Testis (tissue), 3 donors: ENCODE data around the gene LRP1B. TPM values are rescaled to one million over a fixed set of nuclear protein-coding genes. Genes with fewer than 3 reads are reported as not detected.

ENCODE experiments used
- DNase-seq: peaks from one replicate; pipeline ENCODE4 v3.0.0-alpha.2; 2019
- H3K27ac ChIP-seq, 2 donors: fragments of 200-600 bp; sonication (generic); one replicate each; pipeline ENCODE4 v1.5.1; 2019
- H3K27me3 ChIP-seq: fragments of 200-600 bp; sonication (generic); one replicate; pipeline ENCODE4 v1.5.1; 2019
- H3K36me3 ChIP-seq: fragments of 200-600 bp; sonication (generic); one replicate; pipeline ENCODE4 v1.5.1; 2017; ENCODE audit warnings: low read depth; ENCODE audit errors: missing control alignments
- H3K4me1 ChIP-seq: fragments of 200-600 bp; sonication (generic); one replicate; pipeline ENCODE4 v1.5.1; 2019
- H3K4me3 ChIP-seq, 2 donors: fragments of 200-600 bp; sonication (generic); one replicate each; pipeline ENCODE4 v1.5.1; 2017 to 2019
- H3K9me3 ChIP-seq: fragments of 200-600 bp; sonication (generic); one replicate; pipeline ENCODE4 v1.5.1; 2017
- CTCF ChIP-seq, 3 experiments: fragments of 450-650 bp in 2 of 3; fragments of 200-600 bp in 1 of 3; sonication (generic) in 1 of 3; IDR thresholded peaks; one replicate each; pipeline ENCODE4 v1.5.1; 2016 to 2019; ENCODE audit warnings: antibody characterized with exemption in 3 of 3, mild to moderate bottlenecking in 2 of 3, moderate library complexity in 1 of 3
- POLR2A ChIP-seq: fragments of 450-650 bp; IDR thresholded peaks from one replicate; pipeline ENCODE4 v1.6.1; 2017; ENCODE audit warnings: antibody characterized with exemption, mild to moderate bottlenecking, moderate library complexity
- WGBS, 2 donors: methylation state at CpG; one replicate each; pipeline ENCODE4 v1.1.5; 2018; 5-methylcytosine and 5-hydroxymethylcytosine counted together
- intact Hi-C: fragments of 100-400 bp; cut with DNase I; formaldehyde crosslinking; loops from one replicate; pipeline ENCODE4 v1.15.1; 2023; ENCODE audit warnings: low total_unique reads
- polyA plus RNA-seq: library from polyadenylated mRNA; stranded (reverse); fragments of 350-450 nt; fragmentation: Illumina TruSeq; extraction: RNeasy Lipid Tissue Mini Kit (QIAGEN cat#74804); gene quantifications from one replicate; pipeline ENCODE4 v1.2.3, GENCODE V29; 2014; ENCODE audit warnings: low read depth, low replicate concordance; ENCODE audit not compliant: insufficient read depth
- total RNA-seq, 2 donors: library from RNA; depleted of rRNA; stranded (reverse); fragments of >200 nt; gene quantifications; one replicate each; pipeline ENCODE4 v1.2.3, GENCODE V29; 2016

The LRP1B gene
- total and polyA plus RNA-seq, 3 donors from 2014 or later = 0.79 to 1.9 (median 0.84) TPM

- H3K9me3 ChIP-seq = no peaks in the 10 kb centered on the region
- intact Hi-C loops = no loop called here
- TF ChIP-seq POLR2A (no peak), CTCF (IDR thresholded peaks at IDR 0.05) (no peak)
- no peaks in the 10 kb centered on the region for H3K36me3 ChIP-seq
- H3K4me3 ChIP-seq = no peak overlapping the region
- WGBS, 2 donors = 47 to 59% methylated on average over 4 of the region's 4 CpGs
- no peak for DNase-seq
- no peaks in the 10 kb centered on the region for H3K27me3 ChIP-seq
- H3K4me1 ChIP-seq = no peaks in the 10 kb centered on the region
- no peak overlapping the region for H3K27ac ChIP-seq
These were observed 1883.2 kb downstream of the LRP1B start for GRCh38 chr2:140247451-140248195.

- 42 to 51% methylated on average over 1 of the region's 1 CpG for WGBS, 2 donors
- no peaks in the 10 kb centered on the region for H3K36me3 ChIP-seq
- no peak for TF ChIP-seq CTCF (IDR thresholded peaks at IDR 0.05)
- TF ChIP-seq POLR2A = no peak
These were observed 1883.9 kb downstream of the LRP1B start for GRCh38 chr2:140246957-140247356.

GRCh38 chr2:140246058-140246457 lies 1884.8 kb downstream of the LRP1B start:
- Histone ChIP-seq H3K27ac (no peak overlapping the region), H3K4me1 (no peaks in the 10 kb centered on the region), H3K4me3 (no peak overlapping the region), H3K27me3 (no peaks in the 10 kb centered on the region), H3K36me3 (no peaks in the 10 kb centered on the region), H3K9me3 (no peaks in the 10 kb centered on the region)
- intact Hi-C loops = no loop called here
- TF ChIP-seq CTCF (IDR thresholded peaks at IDR 0.05) (no peak), POLR2A (no peak)
- WGBS, 2 donors = 88% methylated on average over 1 of the region's 1 CpG
- DNase-seq = no peak

More at GRCh38 chr2:140246957-140247356, 1883.9 kb downstream of the LRP1B start:
- H3K4me1 ChIP-seq = no peaks in the 10 kb centered on the region
- intact Hi-C loops = no loop called here
- H3K9me3 ChIP-seq = no peaks in the 10 kb centered on the region
- no peaks in the 10 kb centered on the region for H3K27me3 ChIP-seq
- H3K27ac ChIP-seq = no peak overlapping the region
- no peak for DNase-seq
- no peak overlapping the region for H3K4me3 ChIP-seq

- no peak overlapping the region for H3K27ac ChIP-seq
- no peaks in the 10 kb centered on the region for H3K36me3 ChIP-seq
- no peaks in the 10 kb centered on the region for H3K4me1 ChIP-seq
- 87 to 94% methylated on average over 1 of the region's 1 CpG for WGBS, 2 donors
- H3K27me3 ChIP-seq = no peaks in the 10 kb centered on the region
- intact Hi-C loops = no loop called here
- TF ChIP-seq POLR2A = no peak
- TF ChIP-seq CTCF (IDR thresholded peaks at IDR 0.05) = no peak
- DNase-seq = no peak
- H3K4me3 ChIP-seq = no peak overlapping the region
- no peaks in the 10 kb centered on the region for H3K9me3 ChIP-seq
These were observed 1887.9 kb downstream of the LRP1B start for GRCh38 chr2:140242889-140243288.

DNA sequence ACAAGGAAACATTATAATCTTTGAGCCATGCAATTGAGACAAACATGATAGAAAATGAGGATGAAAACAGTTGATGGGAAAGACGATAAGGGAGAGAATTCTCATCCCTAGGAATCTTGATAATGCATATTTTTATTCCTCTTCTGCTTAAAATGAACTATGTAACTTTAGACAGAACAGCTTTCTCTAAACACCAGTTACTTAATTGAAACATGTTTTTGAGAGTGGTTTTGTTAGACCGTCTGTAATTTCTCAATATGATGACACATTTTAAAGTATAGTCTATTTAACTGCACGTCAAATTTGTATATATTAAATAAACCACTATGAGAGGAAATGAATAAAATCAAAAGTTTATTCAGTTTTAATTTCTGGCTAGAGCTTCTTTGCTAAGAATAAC lies 1896.7 kb downstream of the LRP1B start:
- Histone ChIP-seq H3K27me3 (no peaks in the 10 kb centered on the region), H3K27ac (no peak overlapping the region), H3K9me3 (no peaks in the 10 kb centered on the region), H3K36me3 (no peaks in the 10 kb centered on the region), H3K4me3 (no peak overlapping the region), H3K4me1 (no peaks in the 10 kb centered on the region)
- no peak for DNase-seq
- intact Hi-C loops = no loop called here
- WGBS, 2 donors = 77 to 82% methylated on average over 3 of the region's 3 CpGs
- no peak for TF ChIP-seq CTCF (IDR thresholded peaks at IDR 0.05)
- TF ChIP-seq POLR2A = no peak
